A549 (cell line): ENCODE data around the gene CMTM7.

Source experiments
- CHD2 ChIP-seq: fragments of 150-350 bp; IDR thresholded peaks from 2 replicates; pipeline ENCODE4 v1.6.1; 2014; ENCODE audit warnings: low read length; ENCODE audit not compliant: partially characterized antibody
- EP300 ChIP-seq, 2 experiments: fragments of >200 bp; sonication (Bioruptor Twin); formaldehyde crosslinking; IDR thresholded peaks; 2 replicates in 1 of 2; 3 replicates in 1 of 2; pipeline ENCODE4 v1.6.1; 2016 to 2017
- HEYL ChIP-seq: fragments of 250-450 bp; sonication (Bioruptor Pico); IDR thresholded peaks from 2 replicates; pipeline ENCODE4 v1.8.0; 2021; ENCODE audit warnings: mild to moderate bottlenecking, moderate library complexity
- JUN ChIP-seq, 2 experiments: fragments of >200 bp; sonication (Bioruptor Twin); formaldehyde crosslinking; IDR thresholded peaks; 2 replicates in 1 of 2; 3 replicates in 1 of 2; pipeline ENCODE4 v1.6.1; 2016 to 2017
- POLR2A ChIP-seq: IDR thresholded peaks from 2 replicates; pipeline ENCODE4 v1.6.1; 2012; ENCODE audit warnings: mild to moderate bottlenecking, low read length
- RCOR1 ChIP-seq: fragments of 150-350 bp; IDR thresholded peaks from 2 replicates; pipeline ENCODE4 v1.6.1; 2014; ENCODE audit warnings: antibody characterized with exemption, low read length, low read depth
- SREBF2 ChIP-seq: fragments of 450-650 bp; IDR thresholded peaks from 2 replicates; pipeline ENCODE4 v1.6.1; 2014; ENCODE audit warnings: mild to moderate bottlenecking, moderate library complexity
- ZFP36 ChIP-seq: fragments of 450-650 bp; IDR thresholded peaks from 2 replicates; pipeline ENCODE4 v1.6.1; 2014; ENCODE audit warnings: borderline replicate concordance; ENCODE audit not compliant: partially characterized antibody
- ZSCAN20 ChIP-seq: fragments of 250-450 bp; sonication (Bioruptor Pico); IDR thresholded peaks from 2 replicates; pipeline ENCODE4 v1.8.0; 2022; ENCODE audit warnings: mild to moderate bottlenecking, moderate library complexity
- TF ChIP-seq, protein P1 (sequence below): fragments of >200 bp; sonication (Bioruptor Twin); formaldehyde crosslinking; IDR thresholded peaks from 3 replicates; pipeline ENCODE4 v1.5.1; 2016
- TF ChIP-seq, protein P2 (sequence below): fragments of 250-450 bp; sonication (Bioruptor Pico); IDR thresholded peaks from 2 replicates; pipeline ENCODE4 v1.5.0; 2021; ENCODE audit warnings: mild to moderate bottlenecking, moderate library complexity, borderline replicate concordance

GRCh38 chr3:32449691-32450090, 58.0 kb downstream of the CMTM7 start:
- TF ChIP-seq RCOR1 (no peak), EP300 (IDR thresholded peaks at IDR 0.05) (no peak), ZSCAN20 (no peak), ZFP36 (no peak), POLR2A (no peak), CHD2 (no peak), JUN (IDR thresholded peaks at IDR 0.05) (no peak), SREBF2 (no peak), HEYL (CRISPR knock-in tag) (no peak)
- TF ChIP-seq, protein P1, sequence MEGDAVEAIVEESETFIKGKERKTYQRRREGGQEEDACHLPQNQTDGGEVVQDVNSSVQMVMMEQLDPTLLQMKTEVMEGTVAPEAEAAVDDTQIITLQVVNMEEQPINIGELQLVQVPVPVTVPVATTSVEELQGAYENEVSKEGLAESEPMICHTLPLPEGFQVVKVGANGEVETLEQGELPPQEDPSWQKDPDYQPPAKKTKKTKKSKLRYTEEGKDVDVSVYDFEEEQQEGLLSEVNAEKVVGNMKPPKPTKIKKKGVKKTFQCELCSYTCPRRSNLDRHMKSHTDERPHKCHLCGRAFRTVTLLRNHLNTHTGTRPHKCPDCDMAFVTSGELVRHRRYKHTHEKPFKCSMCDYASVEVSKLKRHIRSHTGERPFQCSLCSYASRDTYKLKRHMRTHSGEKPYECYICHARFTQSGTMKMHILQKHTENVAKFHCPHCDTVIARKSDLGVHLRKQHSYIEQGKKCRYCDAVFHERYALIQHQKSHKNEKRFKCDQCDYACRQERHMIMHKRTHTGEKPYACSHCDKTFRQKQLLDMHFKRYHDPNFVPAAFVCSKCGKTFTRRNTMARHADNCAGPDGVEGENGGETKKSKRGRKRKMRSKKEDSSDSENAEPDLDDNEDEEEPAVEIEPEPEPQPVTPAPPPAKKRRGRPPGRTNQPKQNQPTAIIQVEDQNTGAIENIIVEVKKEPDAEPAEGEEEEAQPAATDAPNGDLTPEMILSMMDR, result no peak
- TF ChIP-seq, protein P2, sequence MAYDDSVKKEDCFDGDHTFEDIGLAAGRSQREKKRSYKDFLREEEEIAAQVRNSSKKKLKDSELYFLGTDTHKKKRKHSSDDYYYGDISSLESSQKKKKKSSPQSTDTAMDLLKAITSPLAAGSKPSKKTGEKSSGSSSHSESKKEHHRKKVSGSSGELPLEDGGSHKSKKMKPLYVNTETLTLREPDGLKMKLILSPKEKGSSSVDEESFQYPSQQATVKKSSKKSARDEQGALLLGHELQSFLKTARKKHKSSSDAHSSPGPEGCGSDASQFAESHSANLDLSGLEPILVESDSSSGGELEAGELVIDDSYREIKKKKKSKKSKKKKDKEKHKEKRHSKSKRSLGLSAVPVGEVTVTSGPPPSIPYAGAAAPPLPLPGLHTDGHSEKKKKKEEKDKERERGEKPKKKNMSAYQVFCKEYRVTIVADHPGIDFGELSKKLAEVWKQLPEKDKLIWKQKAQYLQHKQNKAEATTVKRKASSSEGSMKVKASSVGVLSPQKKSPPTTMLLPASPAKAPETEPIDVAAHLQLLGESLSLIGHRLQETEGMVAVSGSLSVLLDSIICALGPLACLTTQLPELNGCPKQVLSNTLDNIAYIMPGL (CRISPR knock-in tag), result no peak
